ENCODE results near the gene CEMIP.

Gene CEMIP

GRCh38 chr15:80989518-80990478, 210.6 kb downstream of the CEMIP start, which contains the start of gene MESD (continued):
- TF ChIP-seq PBX3 (CRISPR knock-in tag; IDR thresholded peaks at IDR 0.05) (peak; percentile 74; the same call in 1 of the 2 replicates), ZNF639 (tag by site-specific recombination; IDR thresholded peaks at IDR 0.05) (peak; percentile 80), ZNF2 (tag by site-specific recombination; IDR thresholded peaks at IDR 0.05) (peak; percentile 81), KLF8 (tag by site-specific recombination; IDR thresholded peaks at IDR 0.05) (peak; percentile 95), ZNF555 (tag by site-specific recombination; conservative IDR thresholded peaks at IDR 0.05) (no peak), ZNF366 (tag by site-specific recombination; conservative IDR thresholded peaks at IDR 0.05) (no peak), FEZF1 (tag by site-specific recombination; IDR thresholded peaks at IDR 0.05) (peak; percentile 21; the same call in 1 of the 2 replicates), SP2 (tag by site-specific recombination; IDR thresholded peaks at IDR 0.05) (peak; percentile 97), ZSCAN30 (tag by site-specific recombination; IDR thresholded peaks at IDR 0.05) (peak; percentile 70), ZNF292 (tag by site-specific recombination; IDR thresholded peaks at IDR 0.05; ENCODE audit: borderline replicate concordance, low read depth) (no peak), KLF9 (tag by site-specific recombination; IDR thresholded peaks at IDR 0.05; ENCODE audit: low read depth) (peak; percentile 80), ZNF157 (tag by site-specific recombination; IDR thresholded peaks at IDR 0.05) (no peak), ZFHX2 (tag by site-specific recombination; conservative IDR thresholded peaks at IDR 0.05) (peak; percentile 51), ZNF146 (tag by site-specific recombination; IDR thresholded peaks at IDR 0.05) (peak; percentile 39), KLF10 (tag by site-specific recombination; IDR thresholded peaks at IDR 0.05) (peak; percentile 95), ZNF629 (tag by site-specific recombination; IDR thresholded peaks at IDR 0.05) (peak; percentile 64; the same call in 1 of the 2 replicates), ZNF692 (tag by site-specific recombination; IDR thresholded peaks at IDR 0.05) (peak; percentile 86; the same call in 1 of the 2 replicates), ZSCAN23 (tag by site-specific recombination; IDR thresholded peaks at IDR 0.05) (0 out of 2 replicates have a peak, but pooled peaks have one; percentile 81), ZBTB26 (tag by site-specific recombination; optimal IDR thresholded peaks at IDR 0.05) (peak; percentile 98), ZNF501 (tag by site-specific recombination; IDR thresholded peaks at IDR 0.05) (peak; percentile 78; the same call in 1 of the 2 replicates), ZNF660 (tag by site-specific recombination; IDR thresholded peaks at IDR 0.05) (peak; percentile 96), ZBTB48 (tag by site-specific recombination; IDR thresholded peaks at IDR 0.05) (0 out of 2 replicates have a peak, but pooled peaks have one; percentile 51), EGR2 (tag by site-specific recombination; IDR thresholded peaks at IDR 0.05; ENCODE audit: low read depth) (peak; percentile 78), WT1 (tag by site-specific recombination; IDR thresholded peaks at IDR 0.05) (peak; percentile 42; the same call in 1 of the 2 replicates), PRDM4 (tag by site-specific recombination; IDR thresholded peaks at IDR 0.05) (0 out of 2 replicates have a peak, but pooled peaks have one; percentile 35), BCL11A (tag by site-specific recombination; IDR thresholded peaks at IDR 0.05; ENCODE audit: low read depth) (peak; percentile 8; the same call in 1 of the 2 replicates), ZNF19 (tag by site-specific recombination; IDR thresholded peaks at IDR 0.05; ENCODE audit: low read depth) (no peak), ZXDB (tag by site-specific recombination; IDR thresholded peaks at IDR 0.05) (peak; percentile 81), ZBTB8A (tag by site-specific recombination; IDR thresholded peaks at IDR 0.05) (peak; percentile 70), ZNF701 (tag by site-specific recombination; IDR thresholded peaks at IDR 0.05) (no peak), ZNF335 (tag by site-specific recombination; conservative IDR thresholded peaks at IDR 0.05) (peak; percentile 84), ZNF548 (tag by site-specific recombination; IDR thresholded peaks at IDR 0.05) (0 out of 2 replicates have a peak, but pooled peaks have one; percentile 15), ZNF76 (tag by site-specific recombination; IDR thresholded peaks at IDR 0.05; ENCODE audit: borderline replicate concordance, low read depth) (peak; percentile 80)

All from HEK293 (cell line).